HCT116 (cell line): ENCODE data around the gene GPR108. TPM values are rescaled to one million over a fixed set of nuclear protein-coding genes. Genes with fewer than 3 reads are reported as not detected.

ENCODE experiments used
- ATAC-seq: fragments of 200-7000 bp; cut with Tn5 transposase; 2 replicates; pipeline ENCODE4 v1.9.1; 2020; ENCODE audit warnings: mild to moderate bottlenecking, moderate library complexity
- BruUV-seq: library from RNA; stranded (reverse); fragments of 400-500 nt; replicated peaks from 2 replicates; lab custom pipeline; 2021; lab: Mats Ljungman, UMichigan
- CTCF ChIA-PET: fragments of 300-600 bp; sonication (Branson Sonifier 250); formaldehyde crosslinking; loops from one replicate; lab custom pipeline; 2021; ENCODE audit warnings: antibody characterized with exemption; lab: Charles Lee
- POLR2A ChIA-PET: fragments of 300-600, 350-600 bp; sonication (Branson Sonifier 250); formaldehyde crosslinking; loops from one replicate; lab custom pipeline; 2021; ENCODE audit warnings: antibody characterized with exemption; lab: Charles Lee
- RAD21 ChIA-PET, 2 experiments: fragments of 300-600 bp; sonication (Branson Sonifier 250); formaldehyde crosslinking; loops; one replicate each; lab custom pipeline; 2023; ENCODE audit warnings: low total read pairs in 2 of 2; ENCODE audit not compliant: uncharacterized antibody in 2 of 2, unreplicated experiment in 2 of 2, low non-redundant PET in 1 of 2; lab: Charles Lee
- DNase-seq: peaks from one replicate; pipeline ENCODE4 v3.0.0-alpha.2; 2010; ENCODE audit warnings: low read depth, low spot score
- H2AFZ ChIP-seq: fragments of 200-600 bp; shearing (Covaris generic), sonication (generic); 2 replicates; pipeline ENCODE4 v1.6.1; 2017; ENCODE audit warnings: low read depth, mixed run types, mixed read lengths, antibody characterized with exemption, low read length; ENCODE audit not compliant: poor library complexity, severe bottlenecking
- H3K27ac ChIP-seq: 2 replicates; pipeline ENCODE4 v1.5.1; 2012; ENCODE audit warnings: low read depth, low read length
- H3K27me3 ChIP-seq: fragments of 200-600 bp; sonication (generic); 2 replicates; pipeline ENCODE4 v1.6.1; 2016; ENCODE audit warnings: mixed run types, low read length, mixed read lengths; ENCODE audit not compliant: insufficient read depth
- H3K36me3 ChIP-seq, 2 experiments: fragments of 200-500 bp in 1 of 2; fragments of 200-600 bp in 1 of 2; sonication (Bioruptor generic) in 1 of 2; sonication (generic) in 1 of 2; 2 replicates each; pipeline versions ENCODE4 v1.5.1 to v1.6.1; 2014 to 2016; ENCODE audit warnings: low read length in 2 of 2, inconsistent platforms in 1 of 2, mixed read lengths in 1 of 2, mixed run types in 1 of 2; ENCODE audit not compliant: insufficient read depth in 2 of 2, control insufficient read depth in 1 of 2
- H3K4me1 ChIP-seq, 2 experiments: fragments of 200-600 bp in 1 of 2; sonication (generic) in 1 of 2; 2 replicates each; pipeline versions ENCODE4 v1.5.1 to v1.6.1; 2012 to 2017; ENCODE audit warnings: low read length in 2 of 2, inconsistent platforms in 1 of 2, mild to moderate bottlenecking in 1 of 2, mixed read lengths in 1 of 2, mixed run types in 1 of 2, moderate library complexity in 1 of 2; ENCODE audit not compliant: insufficient read depth in 2 of 2, control insufficient read depth in 1 of 2
- H3K4me2 ChIP-seq: fragments of 200-600 bp; sonication (generic); 2 replicates; pipeline ENCODE4 v1.6.1; 2017; ENCODE audit warnings: mixed run types, low read length, mixed read lengths
- H3K4me3 ChIP-seq, 2 experiments: fragments of 200-600 bp in 1 of 2; sonication (generic) in 1 of 2; replicated peaks in 1 of 2; 2 replicates each; pipeline ENCODE4 v1.5.1; 2011 to 2016; ENCODE audit warnings: low read length in 2 of 2, control low read depth in 1 of 2, low read depth in 1 of 2, mild to moderate bottlenecking in 1 of 2, mixed read lengths in 1 of 2, mixed run types in 1 of 2
- H3K79me2 ChIP-seq: fragments of 200-600 bp; sonication (generic); 2 replicates; pipeline ENCODE4 v1.6.1; 2017; ENCODE audit warnings: mild to moderate bottlenecking, mixed run types, low read length, moderate library complexity, mixed read lengths; ENCODE audit not compliant: insufficient read depth
- H3K9ac ChIP-seq: fragments of 200-600 bp; sonication (generic); 2 replicates; pipeline ENCODE4 v1.6.1; 2016; ENCODE audit warnings: low read length, mixed read lengths
- H3K9me2 ChIP-seq: fragments of 200-600 bp; sonication (generic), shearing (Covaris generic); 2 replicates; pipeline ENCODE4 v1.6.1; 2017; ENCODE audit warnings: mixed run types, mild to moderate bottlenecking, moderate library complexity; ENCODE audit not compliant: insufficient read depth
- H3K9me3 ChIP-seq, 2 experiments: fragments of 200-500 bp in 1 of 2; fragments of 200-600 bp in 1 of 2; sonication (Bioruptor generic) in 1 of 2; sonication (generic) in 1 of 2; 2 replicates each; pipeline ENCODE4 v1.6.1; 2014 to 2017; ENCODE audit warnings: low read length in 2 of 2, mixed read lengths in 2 of 2, inconsistent platforms in 1 of 2, low read depth in 1 of 2, mild to moderate bottlenecking in 1 of 2, mixed run types in 1 of 2, moderate library complexity in 1 of 2; ENCODE audit not compliant: control insufficient read depth in 1 of 2, insufficient read depth in 1 of 2
- H4K20me1 ChIP-seq: fragments of 200-600 bp; sonication (generic), shearing (Covaris generic); 2 replicates; pipeline ENCODE4 v1.6.1; 2017; ENCODE audit warnings: mixed run types, mild to moderate bottlenecking, moderate library complexity; ENCODE audit not compliant: insufficient read depth
- CBX3 ChIP-seq: IDR thresholded peaks from 2 replicates; pipeline ENCODE4 v1.6.1; 2012; ENCODE audit warnings: low read depth
- EGR1 ChIP-seq: IDR thresholded peaks from 2 replicates; pipeline ENCODE4 v1.6.1; 2012; ENCODE audit warnings: low read depth
- EZH2 ChIP-seq: fragments of 200-600 bp; sonication (generic); IDR thresholded peaks from 2 replicates; pipeline ENCODE4 v1.6.1; 2017; ENCODE audit warnings: antibody characterized with exemption, mixed run types
- EZH2phosphoT487 ChIP-seq: fragments of 200-600 bp; IDR thresholded peaks from 2 replicates; pipeline ENCODE4 v1.6.1; 2018; ENCODE audit warnings: antibody characterized with exemption, borderline replicate concordance
- FOSL1 ChIP-seq: IDR thresholded peaks from 2 replicates; pipeline ENCODE4 v1.6.1; 2012; ENCODE audit warnings: low read depth
- POLR2A ChIP-seq: IDR thresholded peaks from 2 replicates; pipeline ENCODE4 v1.7.0; 2011; ENCODE audit warnings: borderline replicate concordance; ENCODE audit not compliant: insufficient read depth, insufficient read length; ENCODE audit errors: extremely low read depth
- RAD21 ChIP-seq: IDR thresholded peaks from 2 replicates; pipeline ENCODE4 v1.6.1; 2012; ENCODE audit warnings: low read depth, mild to moderate bottlenecking
- REST ChIP-seq: IDR thresholded peaks from 2 replicates; pipeline ENCODE4 v1.6.1; 2012; ENCODE audit warnings: low read depth
- SP1 ChIP-seq: IDR thresholded peaks from 2 replicates; pipeline ENCODE4 v1.6.1; 2012; ENCODE audit warnings: low read depth
- TCF7L2 ChIP-seq: IDR thresholded peaks from 2 replicates; pipeline ENCODE4 v1.7.0; 2011; ENCODE audit warnings: borderline replicate concordance, inconsistent platforms; ENCODE audit not compliant: insufficient read depth, insufficient read length; ENCODE audit errors: extremely low read depth
- YY1 ChIP-seq: IDR thresholded peaks from 2 replicates; pipeline ENCODE4 v1.6.1; 2011; ENCODE audit warnings: low read length, low read depth, moderate library complexity, mild to moderate bottlenecking; ENCODE audit not compliant: insufficient replicate concordance; ENCODE audit errors: extremely low read depth
- ZFX ChIP-seq: fragments of 450-650 bp; IDR thresholded peaks from 2 replicates; pipeline ENCODE4 v1.6.1; 2017
- intact Hi-C: fragments of 100-400 bp; cut with micrococcal nuclease; formaldehyde crosslinking; loops from 2 replicates; pipeline ENCODE4 v1.10.0; 2022
- total RNA-seq: library from RNA; stranded (reverse); gene quantifications from one replicate; pipeline ENCODE4 v1.2.1, GENCODE V29; 2021; ENCODE audit not compliant: unreplicated experiment

The GPR108 gene
- total RNA-seq, 1 experiment from 2014 or later: 75.0 TPM

- Histone ChIP-seq H3K27me3 (no peaks in the 10 kb centered on the region; the same call in 1 of the 2 replicates), H3K27ac (no peak overlapping the region), H3K9ac (no peak overlapping the region), H3K9me2 (no peaks in the 10 kb centered on the region), H3K79me2 (no peaks in the 10 kb centered on the region), H3K4me3 (no peak overlapping the region), H3K9me3 (no peaks in the 10 kb centered on the region), H2AFZ (no peak overlapping the region), H3K4me2 (no peak overlapping the region), H3K4me1 (no peaks in the 10 kb centered on the region), H4K20me1 (no peaks in the 10 kb centered on the region)
- ATAC-seq (no peak), DNase-seq (no peak)
- CTCF ChIA-PET: no interaction called here
- RAD21 ChIA-PET: no interaction called here
- no TSS peak for BruUV-seq
- intact Hi-C loops: no loop called here
- POLR2A ChIA-PET: no interaction called here
- TF ChIP-seq SP1 (no peak), TCF7L2 (no peak), EGR1 (no peak), EZH2 (no peak), FOSL1 (no peak), EZH2phosphoT487 (no peak), REST (no peak)
- TF ChIP-seq, all 23 proteins: peak for 0
- H3K36me3 ChIP-seq: no peaks in the 10 kb centered on the region
Observed at GRCh38 chr19:6708346-6708745, 29.0 kb downstream of the GPR108 start.

- DNase-seq (no peak), ATAC-seq (no peak)
- intact Hi-C loops: no loop called here
- no peaks in the 10 kb centered on the region for H3K36me3 ChIP-seq
- ChIA-PET CTCF (no interaction called here), RAD21 (no interaction called here), POLR2A (no interaction called here)
- H2AFZ ChIP-seq: no peak overlapping the region
- no TSS peak for BruUV-seq
- no peaks in the 10 kb centered on the region for H3K9me2 ChIP-seq
- no peaks in the 10 kb centered on the region for H3K79me2 ChIP-seq
- no peak overlapping the region for H3K27ac ChIP-seq
- no peaks in the 10 kb centered on the region; the same call in 1 of the 2 replicates for H3K27me3 ChIP-seq
- TF ChIP-seq SP1 (no peak), FOSL1 (no peak), RAD21 (no peak), REST (no peak), YY1 (no peak), POLR2A (no peak), CBX3 (no peak), ZFX (no peak), EZH2phosphoT487 (no peak)
- H3K9me3 ChIP-seq: no peaks in the 10 kb centered on the region
- H3K4me2 ChIP-seq: no peak overlapping the region
- no peaks in the 10 kb centered on the region for H3K4me1 ChIP-seq
- H3K9ac ChIP-seq: no peak overlapping the region
- H4K20me1 ChIP-seq: no peaks in the 10 kb centered on the region
- H3K4me3 ChIP-seq: no peak overlapping the region
Observed at GRCh38 chr19:6707658-6708018, 29.7 kb downstream of the GPR108 start.
